HCT116 (cell line): ENCODE data around the gene VAV2. TPM values are rescaled to one million over a fixed set of nuclear protein-coding genes. Genes with fewer than 3 reads are reported as not detected.

Experiments
- ATAC-seq: fragments of 200-7000 bp; cut with Tn5 transposase; 2 replicates; pipeline ENCODE4 v1.9.1; 2020; ENCODE audit warnings: mild to moderate bottlenecking, moderate library complexity
- BruUV-seq: library from RNA; stranded (reverse); fragments of 400-500 nt; replicated peaks from 2 replicates; lab custom pipeline; 2021; lab: Mats Ljungman, UMichigan
- CTCF ChIA-PET: fragments of 300-600 bp; sonication (Branson Sonifier 250); formaldehyde crosslinking; loops from one replicate; lab custom pipeline; 2021; ENCODE audit warnings: antibody characterized with exemption; lab: Charles Lee
- POLR2A ChIA-PET: fragments of 300-600, 350-600 bp; sonication (Branson Sonifier 250); formaldehyde crosslinking; loops from one replicate; lab custom pipeline; 2021; ENCODE audit warnings: antibody characterized with exemption; lab: Charles Lee
- RAD21 ChIA-PET, 2 experiments: fragments of 300-600 bp; sonication (Branson Sonifier 250); formaldehyde crosslinking; loops; one replicate each; lab custom pipeline; 2023; ENCODE audit warnings: low total read pairs in 2 of 2; ENCODE audit not compliant: uncharacterized antibody in 2 of 2, unreplicated experiment in 2 of 2, low non-redundant PET in 1 of 2; lab: Charles Lee
- DNase-seq: peaks from one replicate; pipeline ENCODE4 v3.0.0-alpha.2; 2010; ENCODE audit warnings: low read depth, low spot score
- H2AFZ ChIP-seq: fragments of 200-600 bp; shearing (Covaris generic), sonication (generic); 2 replicates; pipeline ENCODE4 v1.6.1; 2017; ENCODE audit warnings: low read depth, mixed run types, mixed read lengths, antibody characterized with exemption, low read length; ENCODE audit not compliant: poor library complexity, severe bottlenecking
- H3K27ac ChIP-seq: 2 replicates; pipeline ENCODE4 v1.5.1; 2012; ENCODE audit warnings: low read depth, low read length
- H3K27me3 ChIP-seq: fragments of 200-600 bp; sonication (generic); 2 replicates; pipeline ENCODE4 v1.6.1; 2016; ENCODE audit warnings: mixed run types, low read length, mixed read lengths; ENCODE audit not compliant: insufficient read depth
- H3K36me3 ChIP-seq, 2 experiments: fragments of 200-500 bp in 1 of 2; fragments of 200-600 bp in 1 of 2; sonication (Bioruptor generic) in 1 of 2; sonication (generic) in 1 of 2; 2 replicates each; pipeline versions ENCODE4 v1.5.1 to v1.6.1; 2014 to 2016; ENCODE audit warnings: low read length in 2 of 2, inconsistent platforms in 1 of 2, mixed read lengths in 1 of 2, mixed run types in 1 of 2; ENCODE audit not compliant: insufficient read depth in 2 of 2, control insufficient read depth in 1 of 2
- H3K4me1 ChIP-seq, 2 experiments: fragments of 200-600 bp in 1 of 2; sonication (generic) in 1 of 2; 2 replicates each; pipeline versions ENCODE4 v1.5.1 to v1.6.1; 2012 to 2017; ENCODE audit warnings: low read length in 2 of 2, inconsistent platforms in 1 of 2, mild to moderate bottlenecking in 1 of 2, mixed read lengths in 1 of 2, mixed run types in 1 of 2, moderate library complexity in 1 of 2; ENCODE audit not compliant: insufficient read depth in 2 of 2, control insufficient read depth in 1 of 2
- H3K4me2 ChIP-seq: fragments of 200-600 bp; sonication (generic); 2 replicates; pipeline ENCODE4 v1.6.1; 2017; ENCODE audit warnings: mixed run types, low read length, mixed read lengths
- H3K4me3 ChIP-seq, 2 experiments: fragments of 200-600 bp in 1 of 2; sonication (generic) in 1 of 2; replicated peaks in 1 of 2; 2 replicates each; pipeline ENCODE4 v1.5.1; 2011 to 2016; ENCODE audit warnings: low read length in 2 of 2, control low read depth in 1 of 2, low read depth in 1 of 2, mild to moderate bottlenecking in 1 of 2, mixed read lengths in 1 of 2, mixed run types in 1 of 2
- H3K79me2 ChIP-seq: fragments of 200-600 bp; sonication (generic); 2 replicates; pipeline ENCODE4 v1.6.1; 2017; ENCODE audit warnings: mild to moderate bottlenecking, mixed run types, low read length, moderate library complexity, mixed read lengths; ENCODE audit not compliant: insufficient read depth
- H3K9ac ChIP-seq: fragments of 200-600 bp; sonication (generic); 2 replicates; pipeline ENCODE4 v1.6.1; 2016; ENCODE audit warnings: low read length, mixed read lengths
- H3K9me2 ChIP-seq: fragments of 200-600 bp; sonication (generic), shearing (Covaris generic); 2 replicates; pipeline ENCODE4 v1.6.1; 2017; ENCODE audit warnings: mixed run types, mild to moderate bottlenecking, moderate library complexity; ENCODE audit not compliant: insufficient read depth
- H3K9me3 ChIP-seq, 2 experiments: fragments of 200-500 bp in 1 of 2; fragments of 200-600 bp in 1 of 2; sonication (Bioruptor generic) in 1 of 2; sonication (generic) in 1 of 2; 2 replicates each; pipeline ENCODE4 v1.6.1; 2014 to 2017; ENCODE audit warnings: low read length in 2 of 2, mixed read lengths in 2 of 2, inconsistent platforms in 1 of 2, low read depth in 1 of 2, mild to moderate bottlenecking in 1 of 2, mixed run types in 1 of 2, moderate library complexity in 1 of 2; ENCODE audit not compliant: control insufficient read depth in 1 of 2, insufficient read depth in 1 of 2
- H4K20me1 ChIP-seq: fragments of 200-600 bp; sonication (generic), shearing (Covaris generic); 2 replicates; pipeline ENCODE4 v1.6.1; 2017; ENCODE audit warnings: mixed run types, mild to moderate bottlenecking, moderate library complexity; ENCODE audit not compliant: insufficient read depth
- ATF3 ChIP-seq: IDR thresholded peaks from 2 replicates; pipeline ENCODE4 v1.6.1; 2012
- CEBPB ChIP-seq: IDR thresholded peaks from 2 replicates; pipeline ENCODE4 v1.6.1; 2012; ENCODE audit warnings: low read depth
- CTCF ChIP-seq, 3 experiments: fragments of 200-600 bp in 1 of 3; sonication (generic) in 1 of 3; IDR thresholded peaks in 2 of 3; conservative IDR thresholded peaks in 1 of 3; 2 replicates each; pipeline ENCODE4 v1.5.1; 2012 to 2017; ENCODE audit warnings: low read depth in 2 of 3, low read length in 2 of 3, antibody characterized with exemption in 1 of 3, borderline replicate concordance in 1 of 3, control low read depth in 1 of 3, mild to moderate bottlenecking in 1 of 3, mixed read lengths in 1 of 3, mixed run types in 1 of 3, moderate library complexity in 1 of 3; ENCODE audit not compliant: insufficient read depth in 1 of 3
- EGR1 ChIP-seq: IDR thresholded peaks from 2 replicates; pipeline ENCODE4 v1.6.1; 2012; ENCODE audit warnings: low read depth
- ELF1 ChIP-seq: IDR thresholded peaks from 2 replicates; pipeline ENCODE4 v1.6.1; 2012; ENCODE audit warnings: low read depth, borderline replicate concordance
- EZH2phosphoT487 ChIP-seq: fragments of 200-600 bp; IDR thresholded peaks from 2 replicates; pipeline ENCODE4 v1.6.1; 2018; ENCODE audit warnings: antibody characterized with exemption, borderline replicate concordance
- FOSL1 ChIP-seq: IDR thresholded peaks from 2 replicates; pipeline ENCODE4 v1.6.1; 2012; ENCODE audit warnings: low read depth
- SP1 ChIP-seq: IDR thresholded peaks from 2 replicates; pipeline ENCODE4 v1.6.1; 2012; ENCODE audit warnings: low read depth
- ZNF274 ChIP-seq: fragments of 200-500 bp; sonication (Bioruptor generic); IDR thresholded peaks from 2 replicates; pipeline ENCODE4 v1.6.1; 2014; ENCODE audit warnings: mild to moderate bottlenecking, low read depth, low read length, inconsistent platforms
- intact Hi-C: fragments of 100-400 bp; cut with micrococcal nuclease; formaldehyde crosslinking; loops from 2 replicates; pipeline ENCODE4 v1.10.0; 2022
- total RNA-seq: library from RNA; stranded (reverse); gene quantifications from one replicate; pipeline ENCODE4 v1.2.1, GENCODE V29; 2021; ENCODE audit not compliant: unreplicated experiment

Gene VAV2
- total RNA-seq, 1 experiment from 2014 or later, result 33.2 TPM

GRCh38 chr9:133959966-133960567 is 32.1 kb downstream of the VAV2 start:
- BruUV-seq, result no TSS peak
- Histone ChIP-seq H3K79me2 (peaks cover 61% of the 10 kb centered on the region), H3K27ac (no peak overlapping the region), H3K36me3 (no peaks in the 10 kb centered on the region), H3K4me2 (no peak overlapping the region), H3K4me3 (no peak overlapping the region), H3K9ac (no peak overlapping the region), H3K27me3 (no peaks in the 10 kb centered on the region), H4K20me1 (no peaks in the 10 kb centered on the region), H3K4me1 (peaks cover 0 to 7% of the 10 kb centered on the region in 2 experiments; a peak in 2 of 4 replicates), H3K9me3 (no peaks in the 10 kb centered on the region; a peak in 2 of 4 replicates), H3K9me2 (no peaks in the 10 kb centered on the region), H2AFZ (no peak overlapping the region)
- no peak for DNase-seq
- no peak for ATAC-seq
- ChIA-PET CTCF (no interaction called here), RAD21 (no interaction called here), POLR2A (no interaction called here)
- intact Hi-C loops, result no loop called here
- TF ChIP-seq ATF3 (no peak), ELF1 (no peak), CEBPB (no peak), ZNF274 (no peak), CTCF (IDR thresholded peaks at IDR 0.05 in 2 of 3, conservative IDR thresholded peaks at IDR 0.05 in 1 of 3; ENCODE audit: borderline replicate concordance in 1 of 3, insufficient read depth in 1 of 3, low read depth in 2 of 3, low read length in 2 of 3) (no peak), FOSL1 (no peak), EZH2phosphoT487 (no peak), EGR1 (no peak), SP1 (no peak)
